Bronchial epithelial cell (primary cell): ENCODE measurements around the gene NLRX1. TPM values are rescaled to one million over a fixed set of nuclear protein-coding genes. Genes with fewer than 3 reads are reported as not detected.
"Not testable (repeated sequence)": the region's sequence is repeated elsewhere in the genome, so short reads cannot be mapped to it uniquely, and the experiment has no call there.

Experiments
- DNase-seq: peaks from one replicate; pipeline ENCODE4 v3.0.0-alpha.2; 2010; ENCODE audit warnings: low read depth
- FAIRE-seq: peaks from 2 replicates; lab custom pipeline; 2011; peaks lifted over from hg19 to GRCh38; lab: Jason Lieb, UNC
- H3K27me3 ChIP-seq: 2 replicates; pipeline ENCODE4 v1.5.1; 2011; ENCODE audit warnings: low read length; ENCODE audit not compliant: control insufficient read depth, insufficient read depth
- H3K36me3 ChIP-seq: 2 replicates; pipeline ENCODE4 v1.5.1; 2011; ENCODE audit warnings: low read length; ENCODE audit not compliant: control insufficient read depth, insufficient read depth
- H3K4me3 ChIP-seq: 2 replicates; pipeline ENCODE4 v1.5.1; 2011; ENCODE audit warnings: mild to moderate bottlenecking, low read depth, low read length, control low read depth
- CTCF ChIP-seq: IDR thresholded peaks from 2 replicates; pipeline ENCODE4 v1.5.1; 2011; ENCODE audit warnings: mild to moderate bottlenecking, moderate library complexity, low read length, control low read depth, inconsistent platforms; ENCODE audit not compliant: insufficient read depth, severe bottlenecking
- total RNA-seq: library from RNA; depleted of rRNA; stranded (reverse); fragments of >200 nt; gene quantifications from 2 replicates; pipeline ENCODE4 v1.2.1, GENCODE V29; 2014

Gene NLRX1
- total RNA-seq, 1 donor from 2014 or later: 13.7 TPM

- Histone ChIP-seq H3K4me3 (no peak overlapping the region), H3K27me3 (no peaks in the 10 kb centered on the region), H3K36me3 (no peaks in the 10 kb centered on the region)
- FAIRE-seq (no peak), DNase-seq (no peak)
- TF ChIP-seq CTCF: no peak
Measured at GRCh38 chr11:119156496-119156895, 12.0 kb upstream of the NLRX1 start.

GRCh38 chr11:119157063-119157462 lies 11.5 kb upstream of the NLRX1 start:
- Histone ChIP-seq H3K4me3 (no peak overlapping the region), H3K27me3 (no peaks in the 10 kb centered on the region)
- no peak for DNase-seq

GRCh38 chr11:119158467-119158866 lies 10.1 kb upstream of the NLRX1 start:
- no peak for DNase-seq
- Histone ChIP-seq H3K4me3 (no peak overlapping the region), H3K36me3 (no peaks in the 10 kb centered on the region), H3K27me3 (no peaks in the 10 kb centered on the region)
- no peak for TF ChIP-seq CTCF
- no peak for FAIRE-seq

More at GRCh38 chr11:119157063-119157462, 11.5 kb upstream of the NLRX1 start:
- no peak for TF ChIP-seq CTCF
- H3K36me3 ChIP-seq: no peaks in the 10 kb centered on the region
- FAIRE-seq: peak; percentile 50

- Histone ChIP-seq H3K27me3 (no peaks in the 10 kb centered on the region), H3K36me3 (no peaks in the 10 kb centered on the region)
Measured at GRCh38 chr11:119160151-119160550, 8.4 kb upstream of the NLRX1 start.

GRCh38 chr11:119161871-119162270 lies 6.7 kb upstream of the NLRX1 start:
- H3K36me3 ChIP-seq: no peaks in the 10 kb centered on the region
- no peak for TF ChIP-seq CTCF
- DNase-seq (no peak), FAIRE-seq (peak; percentile 7)
- H3K4me3 ChIP-seq: no peak overlapping the region
- no peaks in the 10 kb centered on the region for H3K27me3 ChIP-seq

More at GRCh38 chr11:119160151-119160550, 8.4 kb upstream of the NLRX1 start:
- DNase-seq: no peak
- no peak for TF ChIP-seq CTCF
- no peak for FAIRE-seq
- H3K4me3 ChIP-seq: no peak overlapping the region

GRCh38 chr11:119166368-119167076 lies 2.0 kb upstream of the NLRX1 start:
- Histone ChIP-seq H3K27me3 (no peaks in the 10 kb centered on the region), H3K36me3 (no peaks in the 10 kb centered on the region), H3K4me3 (no peak overlapping the region)
- no peak for TF ChIP-seq CTCF
- DNase-seq (peak; percentile 83), FAIRE-seq (no peak)

- H3K4me3 ChIP-seq, FAIRE-seq, H3K36me3 ChIP-seq, H3K27me3 ChIP-seq, DNase-seq: not testable (repeated sequence)
Measured at GRCh38 chr11:119167077-119167458, 1.5 kb upstream of the NLRX1 start.
